Endodermal cell (in vitro differentiated cells): ENCODE data around the gene NOC4L. TPM values are rescaled to one million over a fixed set of nuclear protein-coding genes. Genes with fewer than 3 reads are reported as not detected.

Experiments used
- DNase-seq: peaks from one replicate; pipeline ENCODE4 v3.0.0-alpha.2; 2017
- H3K27ac ChIP-seq: 2 replicates; pipeline ENCODE4 v1.5.1; 2013; ENCODE audit warnings: mild to moderate bottlenecking, low read depth, low read length, moderate library complexity
- H3K27me3 ChIP-seq: 2 replicates; pipeline ENCODE4 v1.6.1; 2013; ENCODE audit warnings: mild to moderate bottlenecking, low read length, moderate library complexity; ENCODE audit not compliant: insufficient read depth, control insufficient read depth, poor library complexity, severe bottlenecking
- H3K36me3 ChIP-seq: 2 replicates; pipeline ENCODE4 v1.7.0; 2013; ENCODE audit warnings: mild to moderate bottlenecking, low read length, moderate library complexity; ENCODE audit not compliant: control insufficient read depth, insufficient read depth
- H3K4me1 ChIP-seq: one replicate; pipeline ENCODE4 v1.7.0; 2013; ENCODE audit warnings: low read length; ENCODE audit not compliant: control insufficient read depth, insufficient read depth
- H3K4me3 ChIP-seq: 2 replicates; pipeline ENCODE4 v1.5.1; 2013; ENCODE audit warnings: mild to moderate bottlenecking, low read length, moderate library complexity
- H3K9ac ChIP-seq: 2 replicates; pipeline ENCODE4 v1.6.1; 2013; ENCODE audit warnings: mild to moderate bottlenecking, low read length, moderate library complexity; ENCODE audit not compliant: poor library complexity, severe bottlenecking; ENCODE audit errors: extremely low read depth
- H3K9me3 ChIP-seq: 2 replicates; pipeline ENCODE4 v1.6.1; 2013; ENCODE audit warnings: mild to moderate bottlenecking, low read length, moderate library complexity; ENCODE audit not compliant: control insufficient read depth
- H3K27ac Mint-ChIP-seq: 2 replicates; pipeline ENCODE4 v1.8.0; 2020; ENCODE audit warnings: mixed read lengths
- H3K27me3 Mint-ChIP-seq: 2 replicates; pipeline ENCODE4 v1.8.0; 2021; ENCODE audit warnings: mild to moderate bottlenecking, mixed read lengths; ENCODE audit not compliant: insufficient read depth
- H3K36me3 Mint-ChIP-seq: 2 replicates; pipeline ENCODE4 v1.8.0; 2020; ENCODE audit warnings: low read depth, mixed read lengths
- H3K4me1 Mint-ChIP-seq: 2 replicates; pipeline ENCODE4 v1.8.0; 2020; ENCODE audit warnings: mixed read lengths
- H3K4me3 Mint-ChIP-seq: 2 replicates; pipeline ENCODE4 v1.8.0; 2020; ENCODE audit warnings: mild to moderate bottlenecking, moderate library complexity, mixed read lengths
- H3K9me3 Mint-ChIP-seq: 2 replicates; pipeline ENCODE4 v1.8.0; 2020; ENCODE audit warnings: mild to moderate bottlenecking, mixed read lengths
- WGBS, 2 experiments: methylation state at CpG; one replicate each; pipeline versions ENCODE4 v1.1.5 to v1.1.7; 2013; ENCODE audit warnings: missing lambda C conversion rate in 2 of 2, mixed read lengths in 1 of 2; ENCODE audit not compliant: insufficient coverage in 1 of 2, insufficient read length in 1 of 2; 5-methylcytosine and 5-hydroxymethylcytosine counted together
- total RNA-seq, 2 donors: library from RNA; stranded (reverse); fragmentation: NEBNext Ultra II Directional in 1 of 2; extraction: Animal tissue kit (Norgen Biotek cat#: 25700) in 1 of 2; gene quantifications; 2 replicates in 1 of 2; 3 replicates in 1 of 2; pipeline ENCODE4 v1.2.1, GENCODE V29; 2021
- TF ChIP-seq, protein P1 (sequence below): fragments of 200-600 bp; sonication (generic); conservative IDR thresholded peaks from 2 replicates; pipeline ENCODE4 v1.5.0; 2021; ENCODE audit warnings: antibody characterized with exemption, mild to moderate bottlenecking

The NOC4L gene
- total RNA-seq, 2 donors from 2014 or later, result 22.7 to 32.7 TPM

DNA sequence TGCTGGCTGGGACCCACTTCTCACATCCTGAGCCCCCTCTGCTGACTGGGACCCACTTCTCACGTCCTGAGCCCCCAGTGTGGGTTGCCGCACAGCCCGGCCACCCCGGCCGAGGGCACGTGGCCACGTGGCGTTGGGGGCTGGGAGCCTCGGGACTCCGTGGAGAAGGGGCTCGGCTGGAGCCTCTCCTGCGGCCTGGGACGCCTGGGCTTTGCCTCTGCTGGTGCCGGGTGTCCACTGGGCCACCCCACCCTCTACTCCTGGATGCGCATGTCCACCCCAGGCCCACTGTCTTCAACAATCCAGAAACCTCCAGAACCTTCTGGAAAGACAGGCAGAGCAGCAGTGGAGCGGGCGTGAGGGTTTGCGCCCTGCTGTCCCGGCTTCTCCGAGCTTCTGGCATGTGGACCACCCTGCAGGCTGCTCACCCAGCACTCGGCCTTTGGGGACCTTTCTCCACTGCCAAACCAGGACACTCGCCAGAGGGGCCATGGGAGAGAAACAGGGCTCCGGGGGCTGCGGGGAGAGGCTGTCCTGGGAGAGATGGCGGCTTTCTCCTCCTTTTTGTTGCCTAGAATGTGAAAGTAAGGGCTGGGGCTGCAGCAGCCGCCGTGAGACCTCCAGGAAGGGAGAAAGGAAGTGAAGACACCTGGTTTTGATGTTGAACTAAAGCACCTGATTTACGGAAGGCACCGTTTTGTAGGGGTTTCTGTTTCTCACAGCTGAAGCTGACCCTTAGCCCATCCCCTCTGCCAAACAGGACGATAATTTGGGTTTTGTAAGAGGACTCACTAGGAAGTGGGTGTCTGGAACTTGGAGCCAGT lies 30.0 kb downstream of the NOC4L start:
- Mint-ChIP-seq H3K4me1 (peaks cover 5% of the 10 kb centered on the region), H3K36me3 (no peaks in the 10 kb centered on the region), H3K4me3 (no peak overlapping the region), H3K9me3 (no peaks in the 10 kb centered on the region), H3K27ac (peak overlapping the region; percentile 4), H3K27me3 (peaks cover 39% of the 10 kb centered on the region)
- Histone ChIP-seq H3K36me3 (no peaks in the 10 kb centered on the region), H3K4me3 (no peak overlapping the region), H3K9me3 (no peaks in the 10 kb centered on the region), H3K4me1 (no peaks in the 10 kb centered on the region), H3K27ac (no peak overlapping the region), H3K27me3 (no peaks in the 10 kb centered on the region), H3K9ac (no peak overlapping the region)
- WGBS, 2 experiments, result 86% methylated on average over 15 to 30 of the region's 30 CpGs
- TF ChIP-seq, protein P1, sequence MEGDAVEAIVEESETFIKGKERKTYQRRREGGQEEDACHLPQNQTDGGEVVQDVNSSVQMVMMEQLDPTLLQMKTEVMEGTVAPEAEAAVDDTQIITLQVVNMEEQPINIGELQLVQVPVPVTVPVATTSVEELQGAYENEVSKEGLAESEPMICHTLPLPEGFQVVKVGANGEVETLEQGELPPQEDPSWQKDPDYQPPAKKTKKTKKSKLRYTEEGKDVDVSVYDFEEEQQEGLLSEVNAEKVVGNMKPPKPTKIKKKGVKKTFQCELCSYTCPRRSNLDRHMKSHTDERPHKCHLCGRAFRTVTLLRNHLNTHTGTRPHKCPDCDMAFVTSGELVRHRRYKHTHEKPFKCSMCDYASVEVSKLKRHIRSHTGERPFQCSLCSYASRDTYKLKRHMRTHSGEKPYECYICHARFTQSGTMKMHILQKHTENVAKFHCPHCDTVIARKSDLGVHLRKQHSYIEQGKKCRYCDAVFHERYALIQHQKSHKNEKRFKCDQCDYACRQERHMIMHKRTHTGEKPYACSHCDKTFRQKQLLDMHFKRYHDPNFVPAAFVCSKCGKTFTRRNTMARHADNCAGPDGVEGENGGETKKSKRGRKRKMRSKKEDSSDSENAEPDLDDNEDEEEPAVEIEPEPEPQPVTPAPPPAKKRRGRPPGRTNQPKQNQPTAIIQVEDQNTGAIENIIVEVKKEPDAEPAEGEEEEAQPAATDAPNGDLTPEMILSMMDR, result no peak
- DNase-seq, result no peak

DNA sequence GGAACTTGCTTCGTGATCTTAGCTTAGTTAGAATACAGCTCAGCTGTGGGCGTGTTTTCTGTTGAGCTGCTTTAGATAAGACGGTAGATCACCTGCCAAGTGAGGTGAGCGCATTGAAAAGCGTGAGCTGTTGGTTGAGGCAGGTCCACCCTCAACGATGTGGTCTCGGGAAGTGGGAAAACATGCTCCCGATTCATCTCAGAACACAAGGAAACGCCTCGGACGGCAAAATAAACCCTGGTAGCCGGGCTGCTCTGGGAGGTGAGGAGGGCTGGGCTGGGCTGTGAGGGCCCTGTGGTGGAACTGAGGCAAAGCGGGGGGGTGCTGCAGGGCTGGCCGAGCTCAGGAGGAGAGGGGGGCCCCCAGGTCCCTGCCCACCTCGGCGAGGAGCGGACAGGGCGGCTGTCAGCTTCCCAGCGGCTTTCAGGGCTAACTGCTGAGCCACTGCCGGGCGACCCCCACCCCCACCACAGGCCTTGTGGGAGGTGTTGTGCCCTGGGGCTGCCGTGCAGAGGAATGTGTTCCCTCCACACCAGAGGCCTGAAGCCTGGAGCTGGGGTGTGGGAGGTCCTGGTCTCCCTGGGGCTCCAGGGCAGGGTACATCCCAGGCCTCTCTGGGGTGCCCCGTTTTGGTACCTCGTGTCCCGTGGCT lies 30.7 kb downstream of the NOC4L start:
- no peak for DNase-seq
- peak overlapping the region; percentile 4 for H3K27ac Mint-ChIP-seq
- Histone ChIP-seq H3K27ac (no peak overlapping the region), H3K36me3 (no peaks in the 10 kb centered on the region), H3K9ac (no peak overlapping the region), H3K27me3 (no peaks in the 10 kb centered on the region), H3K9me3 (no peaks in the 10 kb centered on the region), H3K4me3 (no peak overlapping the region), H3K4me1 (no peaks in the 10 kb centered on the region)
- peaks cover 42% of the 10 kb centered on the region for H3K27me3 Mint-ChIP-seq
- 85 to 88% methylated on average over 14 to 22 of the region's 25 CpGs for WGBS, 2 experiments
- peaks cover 5% of the 10 kb centered on the region for H3K4me1 Mint-ChIP-seq
- TF ChIP-seq, protein P1, result no peak
- H3K36me3 Mint-ChIP-seq, result no peaks in the 10 kb centered on the region
- H3K9me3 Mint-ChIP-seq, result no peaks in the 10 kb centered on the region
- H3K4me3 Mint-ChIP-seq, result no peak overlapping the region

DNA sequence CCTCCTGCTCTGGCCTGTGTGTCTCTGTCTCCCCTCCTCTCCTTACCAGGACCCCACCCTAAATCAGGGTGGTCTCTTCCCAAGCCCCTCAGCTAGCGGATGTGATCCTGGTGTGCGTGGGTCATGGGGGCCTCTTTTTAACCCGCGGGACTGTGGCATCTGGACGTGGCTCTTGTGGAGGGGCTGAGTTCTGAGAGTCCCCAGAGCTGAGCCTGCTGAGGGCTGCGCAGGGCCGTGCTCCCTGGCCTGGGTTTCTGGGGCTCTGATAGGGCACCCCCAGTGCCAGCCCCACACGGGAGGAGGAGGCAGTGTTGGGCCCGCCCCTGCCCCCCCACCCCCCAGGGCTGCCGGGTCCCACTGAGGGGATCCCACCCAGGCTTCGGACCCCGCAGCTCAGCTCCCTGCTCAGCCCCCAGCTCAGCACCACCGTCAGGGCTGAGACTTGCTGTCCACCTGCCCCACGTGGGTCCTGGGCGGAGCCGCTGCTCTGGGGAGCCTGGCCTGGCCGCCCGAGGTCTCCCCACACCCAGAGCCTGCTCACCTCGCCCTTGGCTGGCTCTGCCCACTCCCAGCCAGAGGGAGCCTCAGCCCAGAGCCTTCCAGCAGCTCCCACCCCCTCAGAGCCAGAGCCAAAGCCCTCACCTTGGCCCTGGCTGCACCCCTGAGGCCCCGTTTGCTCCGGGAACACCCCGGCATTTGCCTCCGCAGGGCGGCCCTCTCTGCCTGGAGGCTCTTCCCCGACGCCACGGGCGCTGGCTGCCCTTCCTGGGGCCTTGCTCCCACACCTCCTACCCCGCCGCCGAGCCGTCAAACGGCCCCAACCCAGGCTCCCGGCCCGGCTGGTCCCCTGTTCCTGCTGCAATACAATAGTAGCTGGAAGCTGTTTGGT lies 31.5 kb downstream of the NOC4L start:
- H3K4me3 Mint-ChIP-seq, result no peak overlapping the region
- peaks cover 38% of the 10 kb centered on the region for H3K27me3 Mint-ChIP-seq
- WGBS, 2 experiments, result 81 to 85% methylated on average over 12 to 34 of the region's 35 CpGs
- Histone ChIP-seq H3K27ac (no peak overlapping the region), H3K9me3 (no peaks in the 10 kb centered on the region), H3K36me3 (no peaks in the 10 kb centered on the region), H3K27me3 (no peaks in the 10 kb centered on the region), H3K4me1 (no peaks in the 10 kb centered on the region), H3K9ac (no peak overlapping the region), H3K4me3 (no peak overlapping the region)
- peaks cover 5% of the 10 kb centered on the region for H3K4me1 Mint-ChIP-seq
- no peak overlapping the region for H3K27ac Mint-ChIP-seq
- DNase-seq, result no peak
- TF ChIP-seq, protein P1, result no peak
- H3K36me3 Mint-ChIP-seq, result no peaks in the 10 kb centered on the region
- no peaks in the 10 kb centered on the region for H3K9me3 Mint-ChIP-seq
